ENCODE measurements around the gene CLPTM1L.
"Not testable (repeated sequence)": the region's sequence is repeated elsewhere in the genome, so short reads cannot be mapped to it uniquely, and the experiment has no call there.

Gene CLPTM1L

GRCh38 chr5:1336106-1336561 is 8.8 kb downstream of the CLPTM1L start:
- Mint-ChIP-seq H3K27me3 (ENCODE audit: low read depth) (no peaks in the 10 kb centered on the region), H3K4me1 (ENCODE audit: low read depth) (peaks cover 2% of the 10 kb centered on the region), H3K4me3 (no peak overlapping the region), H3K9me3 (no peaks in the 10 kb centered on the region), H3K36me3 (ENCODE audit: low read depth) (peaks cover 55% of the 10 kb centered on the region), H3K27ac (no peak overlapping the region)
- DNase-seq (ENCODE audit: low spot score), result no peak

GRCh38 chr5:1335540-1336095 is 9.3 kb downstream of the CLPTM1L start:
- no peaks in the 10 kb centered on the region for H3K27me3 Mint-ChIP-seq (ENCODE audit: low read depth)

GRCh38 chr5:1334831-1335539 is 9.9 kb downstream of the CLPTM1L start:
- H3K9me3 Mint-ChIP-seq, result no peaks in the 10 kb centered on the region
- DNase-seq (ENCODE audit: low spot score), result no peak
- no peak overlapping the region for H3K27ac Mint-ChIP-seq
- H3K27me3 Mint-ChIP-seq (ENCODE audit: low read depth), result no peaks in the 10 kb centered on the region
- H3K4me1 Mint-ChIP-seq (ENCODE audit: low read depth), result peaks cover 2% of the 10 kb centered on the region
- peaks cover 57% of the 10 kb centered on the region for H3K36me3 Mint-ChIP-seq (ENCODE audit: low read depth)
- no peak overlapping the region for H3K4me3 Mint-ChIP-seq

More at GRCh38 chr5:1335540-1336095, 9.3 kb downstream of the CLPTM1L start:
- H3K4me3 Mint-ChIP-seq, result no peak overlapping the region
- H3K4me1 Mint-ChIP-seq (ENCODE audit: low read depth), result peaks cover 2% of the 10 kb centered on the region
- H3K27ac Mint-ChIP-seq, result no peak overlapping the region
- H3K36me3 Mint-ChIP-seq (ENCODE audit: low read depth), result peaks cover 58% of the 10 kb centered on the region
- no peaks in the 10 kb centered on the region for H3K9me3 Mint-ChIP-seq
- no peak for DNase-seq (ENCODE audit: low spot score)

GRCh38 chr5:1333986-1334385 is 10.9 kb downstream of the CLPTM1L start:
- H3K36me3 Mint-ChIP-seq (ENCODE audit: low read depth), result peaks cover 56% of the 10 kb centered on the region
- no peak overlapping the region for H3K27ac Mint-ChIP-seq
- peaks cover 2% of the 10 kb centered on the region for H3K4me1 Mint-ChIP-seq (ENCODE audit: low read depth)
- H3K9me3 Mint-ChIP-seq, result no peaks in the 10 kb centered on the region
- no peaks in the 10 kb centered on the region for H3K27me3 Mint-ChIP-seq (ENCODE audit: low read depth)
- no peak for DNase-seq (ENCODE audit: low spot score)
- H3K4me3 Mint-ChIP-seq, result no peak overlapping the region

- H3K27me3 Mint-ChIP-seq (ENCODE audit: low read depth); H3K27ac Mint-ChIP-seq; H3K9me3 Mint-ChIP-seq; H3K4me1 Mint-ChIP-seq (ENCODE audit: low read depth); H3K4me3 Mint-ChIP-seq; DNase-seq (ENCODE audit: low spot score): not testable (repeated sequence)
- peaks cover 57% of the 10 kb centered on the region for H3K36me3 Mint-ChIP-seq (ENCODE audit: low read depth)
Observed at GRCh38 chr5:1333286-1333685, 11.6 kb downstream of the CLPTM1L start.

- DNase-seq (ENCODE audit: low spot score), result no peak
- H3K27me3 Mint-ChIP-seq (ENCODE audit: low read depth), result no peaks in the 10 kb centered on the region
- no peaks in the 10 kb centered on the region for H3K9me3 Mint-ChIP-seq
- H3K36me3 Mint-ChIP-seq (ENCODE audit: low read depth), result peaks cover 55% of the 10 kb centered on the region
- peaks cover 8% of the 10 kb centered on the region for H3K4me1 Mint-ChIP-seq (ENCODE audit: low read depth)
- no peak overlapping the region for H3K4me3 Mint-ChIP-seq
- no peak overlapping the region for H3K27ac Mint-ChIP-seq
Observed at GRCh38 chr5:1332461-1333001, 12.4 kb downstream of the CLPTM1L start.

- H3K9me3 Mint-ChIP-seq, result no peaks in the 10 kb centered on the region
- no peak for DNase-seq (ENCODE audit: low spot score)
- H3K27me3 Mint-ChIP-seq (ENCODE audit: low read depth), result no peaks in the 10 kb centered on the region
- H3K36me3 Mint-ChIP-seq (ENCODE audit: low read depth), result peaks cover 54% of the 10 kb centered on the region
- H3K27ac Mint-ChIP-seq, result no peak overlapping the region
- no peak overlapping the region for H3K4me3 Mint-ChIP-seq
- H3K4me1 Mint-ChIP-seq (ENCODE audit: low read depth), result peaks cover 10% of the 10 kb centered on the region
Observed at GRCh38 chr5:1331861-1332405, 13.0 kb downstream of the CLPTM1L start.

GRCh38 chr5:1330847-1331831 is 13.8 kb downstream of the CLPTM1L start:
- no peaks in the 10 kb centered on the region for H3K27me3 Mint-ChIP-seq (ENCODE audit: low read depth)
- H3K9me3 Mint-ChIP-seq, result no peaks in the 10 kb centered on the region
- H3K4me1 Mint-ChIP-seq (ENCODE audit: low read depth), result peaks cover 10% of the 10 kb centered on the region
- peaks cover 49% of the 10 kb centered on the region for H3K36me3 Mint-ChIP-seq (ENCODE audit: low read depth)
- H3K4me3 Mint-ChIP-seq, result no peak overlapping the region
- H3K27ac Mint-ChIP-seq, result no peak overlapping the region
- no peak for DNase-seq (ENCODE audit: low spot score)

- H3K4me3 Mint-ChIP-seq, result no peak overlapping the region
- H3K27me3 Mint-ChIP-seq (ENCODE audit: low read depth), result no peaks in the 10 kb centered on the region
- H3K9me3 Mint-ChIP-seq, result no peaks in the 10 kb centered on the region
- DNase-seq (ENCODE audit: low spot score), result no peak
- H3K36me3 Mint-ChIP-seq (ENCODE audit: low read depth), result peaks cover 54% of the 10 kb centered on the region
- peaks cover 10% of the 10 kb centered on the region for H3K4me1 Mint-ChIP-seq (ENCODE audit: low read depth)
- no peak overlapping the region for H3K27ac Mint-ChIP-seq
Observed at GRCh38 chr5:1330146-1330846, 14.6 kb downstream of the CLPTM1L start.

GRCh38 chr5:1329111-1329579 is 15.8 kb downstream of the CLPTM1L start:
- Mint-ChIP-seq H3K4me1 (ENCODE audit: low read depth) (peaks cover 10% of the 10 kb centered on the region), H3K36me3 (ENCODE audit: low read depth) (peaks cover 50% of the 10 kb centered on the region), H3K27me3 (ENCODE audit: low read depth) (no peaks in the 10 kb centered on the region), H3K4me3 (no peak overlapping the region), H3K9me3 (no peaks in the 10 kb centered on the region), H3K27ac (no peak overlapping the region)
- no peak for DNase-seq (ENCODE audit: low spot score)

- H3K4me3 Mint-ChIP-seq; H3K9me3 Mint-ChIP-seq; DNase-seq (ENCODE audit: low spot score); H3K27me3 Mint-ChIP-seq (ENCODE audit: low read depth): not testable (repeated sequence)
- Mint-ChIP-seq H3K36me3 (ENCODE audit: low read depth) (peaks cover 55% of the 10 kb centered on the region), H3K4me1 (ENCODE audit: low read depth) (peaks cover 10% of the 10 kb centered on the region), H3K27ac (peak overlapping the region; percentile 4)
Observed at GRCh38 chr5:1328237-1329110, 16.4 kb downstream of the CLPTM1L start.

GRCh38 chr5:1326901-1327756 is 17.8 kb downstream of the CLPTM1L start:
- H3K27me3 Mint-ChIP-seq (ENCODE audit: low read depth); DNase-seq (ENCODE audit: low spot score); H3K9me3 Mint-ChIP-seq; H3K4me3 Mint-ChIP-seq: not testable (repeated sequence)
- peaks cover 45% of the 10 kb centered on the region for H3K36me3 Mint-ChIP-seq (ENCODE audit: low read depth)
- peaks cover 10% of the 10 kb centered on the region for H3K4me1 Mint-ChIP-seq (ENCODE audit: low read depth)
- peak overlapping the region; percentile 8 for H3K27ac Mint-ChIP-seq
